NCI-H2107 (cell line): Measurements from ENCODE around the gene USP30.
"Not testable (repeated sequence)": the region's sequence is repeated elsewhere in the genome, so short reads cannot be mapped to it uniquely, and the experiment has no call there.

ENCODE experiments used
- DNase-seq: peaks from one replicate; lab custom pipeline; 2025; lab: John Stamatoyannopoulos, UW

USP30 gene

DNA sequence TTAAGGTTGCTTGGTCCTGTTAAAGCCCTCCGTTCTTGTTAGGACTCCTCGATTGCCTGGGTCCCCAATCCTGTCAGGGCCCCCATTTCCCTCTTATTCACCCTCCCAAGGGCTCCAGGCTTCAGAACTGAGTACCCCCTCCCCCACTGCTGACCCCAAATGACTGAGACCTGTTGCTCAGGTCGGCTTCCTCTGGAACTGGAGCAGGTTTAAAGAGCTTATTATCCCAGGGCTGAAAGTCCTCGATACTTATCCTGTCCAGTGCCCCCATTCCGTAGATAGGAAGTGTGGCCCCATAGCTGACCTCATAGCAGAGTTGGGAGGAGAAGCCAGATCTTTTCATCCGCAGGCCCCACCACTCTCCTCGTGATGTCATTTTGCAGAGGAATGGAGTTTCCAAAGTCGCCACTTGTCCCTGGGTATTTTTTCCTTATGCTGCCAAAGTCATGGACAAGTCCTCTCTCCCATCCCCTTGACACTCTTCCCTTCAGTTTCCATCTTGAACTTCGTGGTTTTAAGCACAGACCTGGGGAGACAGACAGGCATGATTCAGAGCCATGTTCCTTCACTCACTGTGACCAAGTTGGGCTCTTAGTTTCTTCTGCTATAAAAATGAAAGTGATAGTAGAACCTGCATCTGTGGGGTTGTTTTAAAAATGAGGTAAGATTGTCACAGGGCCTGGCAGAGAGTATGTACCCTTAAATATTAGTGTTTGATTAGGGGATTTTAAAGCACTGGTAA, 1.2 kb downstream of the USP30 start:
- no peak for DNase-seq

DNA sequence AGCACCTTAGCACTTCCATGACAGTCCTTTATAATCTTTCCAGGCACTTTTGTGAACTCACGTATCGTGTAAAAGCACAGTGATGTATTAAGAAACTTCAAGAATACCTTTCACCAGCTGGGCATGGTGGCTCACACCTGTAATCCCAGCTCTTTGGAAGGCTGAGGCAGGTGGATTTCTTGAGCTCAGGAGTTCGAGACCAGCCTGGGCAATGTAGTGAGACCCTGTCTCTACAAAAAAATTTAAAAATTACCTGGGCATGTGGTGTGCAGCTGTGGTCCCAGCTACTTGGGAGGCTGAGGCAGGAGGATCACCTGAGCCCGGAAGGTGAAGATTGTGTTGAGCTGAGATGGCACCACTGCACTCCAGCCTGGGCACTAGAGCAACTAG, 1.7 kb downstream of the USP30 start:
- not testable (repeated sequence) for DNase-seq

DNA sequence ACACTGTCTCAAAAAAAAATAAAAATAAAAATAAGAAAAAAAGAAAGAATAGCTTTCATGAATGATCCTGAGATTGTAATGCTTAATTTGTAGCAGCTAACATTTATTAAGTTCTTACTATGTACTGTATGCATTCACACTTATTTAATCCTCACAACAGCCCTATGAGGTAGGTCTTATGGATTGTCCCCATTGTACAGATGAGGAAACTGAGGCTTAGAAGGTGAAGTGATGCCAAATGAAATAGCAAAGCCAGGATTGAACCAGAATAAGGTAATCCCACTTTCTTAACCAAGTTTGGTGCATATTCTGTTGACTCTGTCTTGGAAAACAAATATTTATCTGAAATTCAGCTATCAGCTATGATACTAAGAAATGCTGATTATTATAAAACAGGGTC, 2.1 kb downstream of the USP30 start:
- DNase-seq, result no peak

DNA sequence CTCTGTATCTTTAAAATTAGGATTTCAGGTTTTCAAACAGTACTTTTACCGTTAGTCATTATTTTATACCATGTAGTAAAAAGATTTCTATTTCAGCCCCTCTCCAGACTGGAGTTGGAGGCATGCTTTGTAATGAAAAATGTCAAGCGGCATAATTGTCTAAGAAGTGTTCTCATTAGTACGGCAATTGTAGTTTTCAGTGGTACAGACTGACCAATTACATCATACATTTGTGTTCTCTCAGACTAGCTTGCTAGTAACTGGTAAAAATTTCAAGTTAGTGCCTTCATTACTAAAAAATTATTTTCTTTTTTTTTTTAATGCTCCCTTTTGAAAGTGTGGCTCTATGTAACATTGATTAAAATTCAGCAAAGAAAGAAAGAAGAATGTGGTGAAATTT, 4.5 kb downstream of the USP30 start:
- no peak for DNase-seq

DNA sequence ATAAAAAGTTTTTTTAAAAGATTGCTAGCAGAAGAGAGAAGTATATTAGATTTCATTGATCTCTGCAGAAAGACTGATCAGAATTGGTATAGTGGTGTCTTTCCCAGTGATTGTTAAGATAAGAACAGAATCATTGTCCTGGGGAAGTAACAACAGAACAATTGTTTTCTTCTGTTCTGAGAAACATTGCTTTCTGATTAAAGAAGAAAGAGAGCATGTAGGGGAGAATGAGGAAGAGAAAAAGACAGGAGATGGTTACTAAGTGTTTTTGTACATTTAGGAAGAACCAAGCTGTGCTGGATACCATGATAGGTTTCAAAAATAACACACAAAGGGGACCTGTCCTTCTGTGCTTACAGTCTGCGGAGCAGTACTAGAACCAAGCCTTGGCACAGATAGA, 5.0 kb downstream of the USP30 start:
- DNase-seq, result no peak

DNA sequence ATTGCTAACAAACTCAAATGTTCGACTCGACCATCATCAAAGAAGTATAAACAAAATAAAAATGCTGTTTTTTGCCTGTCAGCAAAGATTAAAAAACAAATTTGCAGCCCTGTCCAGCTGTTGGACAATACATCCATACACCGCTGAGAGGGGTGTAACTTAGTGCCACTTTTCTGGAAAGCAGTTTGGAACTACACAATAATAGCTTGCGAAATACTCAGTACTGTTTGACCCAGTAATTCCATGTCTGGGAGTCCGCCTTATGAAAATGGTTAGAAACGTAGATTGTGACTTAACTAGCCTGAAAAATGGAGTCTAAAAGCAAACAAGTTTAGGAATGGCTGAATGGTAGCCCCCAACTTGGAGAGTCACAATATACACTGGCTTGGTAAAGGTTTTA, 6.4 kb downstream of the USP30 start:
- DNase-seq, result no peak

DNA sequence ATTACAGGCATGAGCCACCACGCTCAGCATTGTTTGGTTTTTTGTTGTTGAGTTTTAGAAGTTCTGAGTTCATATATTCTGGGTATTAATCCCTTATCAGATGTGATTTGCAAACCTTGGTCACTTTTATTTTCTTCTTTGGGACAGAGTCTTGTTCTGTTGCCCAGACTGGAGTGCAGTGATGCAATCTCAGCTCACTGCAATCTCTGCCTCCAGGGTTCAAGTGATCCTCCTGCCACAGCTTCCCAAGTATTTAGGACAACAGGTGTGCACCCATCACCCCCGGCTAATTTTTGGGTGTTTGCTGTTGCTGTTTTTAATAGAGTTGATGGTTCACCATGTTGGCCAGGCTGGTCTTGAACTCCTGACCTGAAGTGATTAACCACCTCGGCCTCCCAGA, 11.8 kb downstream of the USP30 start:
- DNase-seq, result no peak

DNA sequence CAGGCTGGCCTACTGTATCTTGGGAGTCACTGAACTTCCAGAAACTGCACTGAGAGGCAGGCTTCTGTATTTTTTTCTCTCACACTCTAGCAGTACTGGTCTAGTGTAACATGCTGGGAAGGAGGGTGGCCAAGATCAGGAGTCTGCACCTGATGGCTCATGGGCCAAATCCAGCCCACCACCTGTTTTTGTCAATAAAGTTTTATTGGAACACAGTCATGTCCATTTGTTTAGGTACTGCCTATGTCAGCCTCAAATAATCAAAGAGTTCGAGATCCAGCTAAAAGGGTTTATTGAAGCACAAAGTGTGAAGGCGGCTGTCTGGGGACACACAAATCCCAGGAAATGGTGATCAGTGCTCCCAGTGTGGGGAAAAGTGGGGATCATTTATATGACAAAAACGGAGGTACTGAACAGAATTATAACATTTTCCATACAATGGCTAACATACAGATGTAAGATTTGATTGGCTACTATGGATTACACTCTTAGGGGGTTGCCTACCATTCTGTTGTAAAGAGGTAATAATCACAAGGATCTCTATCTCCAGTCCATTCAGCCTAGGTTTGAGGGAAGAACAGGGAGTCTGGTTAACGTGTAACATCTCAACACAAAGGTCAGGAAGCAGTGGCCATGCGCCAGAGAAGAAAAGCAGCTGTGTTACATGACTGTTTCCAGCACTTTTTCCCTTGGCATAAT, 12.9 kb downstream of the USP30 start:
- no peak for DNase-seq

DNA sequence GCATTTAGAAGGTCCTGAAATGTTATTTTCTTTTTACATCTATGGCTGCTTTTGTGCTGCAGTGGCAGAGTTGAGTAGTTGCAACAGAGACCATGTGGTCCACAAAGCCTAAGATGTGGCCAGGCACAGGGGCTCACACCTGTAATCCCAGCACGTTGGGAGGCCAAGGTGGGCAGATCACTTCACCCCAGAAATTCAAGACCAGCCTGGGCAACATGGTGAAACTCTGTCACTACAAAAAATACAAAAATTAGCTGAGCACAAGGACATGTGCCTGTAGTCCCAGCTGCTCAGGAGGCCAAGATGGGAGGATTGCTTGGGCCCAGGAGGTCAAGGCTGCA, 13.4 kb downstream of the USP30 start:
- no peak for DNase-seq

DNA sequence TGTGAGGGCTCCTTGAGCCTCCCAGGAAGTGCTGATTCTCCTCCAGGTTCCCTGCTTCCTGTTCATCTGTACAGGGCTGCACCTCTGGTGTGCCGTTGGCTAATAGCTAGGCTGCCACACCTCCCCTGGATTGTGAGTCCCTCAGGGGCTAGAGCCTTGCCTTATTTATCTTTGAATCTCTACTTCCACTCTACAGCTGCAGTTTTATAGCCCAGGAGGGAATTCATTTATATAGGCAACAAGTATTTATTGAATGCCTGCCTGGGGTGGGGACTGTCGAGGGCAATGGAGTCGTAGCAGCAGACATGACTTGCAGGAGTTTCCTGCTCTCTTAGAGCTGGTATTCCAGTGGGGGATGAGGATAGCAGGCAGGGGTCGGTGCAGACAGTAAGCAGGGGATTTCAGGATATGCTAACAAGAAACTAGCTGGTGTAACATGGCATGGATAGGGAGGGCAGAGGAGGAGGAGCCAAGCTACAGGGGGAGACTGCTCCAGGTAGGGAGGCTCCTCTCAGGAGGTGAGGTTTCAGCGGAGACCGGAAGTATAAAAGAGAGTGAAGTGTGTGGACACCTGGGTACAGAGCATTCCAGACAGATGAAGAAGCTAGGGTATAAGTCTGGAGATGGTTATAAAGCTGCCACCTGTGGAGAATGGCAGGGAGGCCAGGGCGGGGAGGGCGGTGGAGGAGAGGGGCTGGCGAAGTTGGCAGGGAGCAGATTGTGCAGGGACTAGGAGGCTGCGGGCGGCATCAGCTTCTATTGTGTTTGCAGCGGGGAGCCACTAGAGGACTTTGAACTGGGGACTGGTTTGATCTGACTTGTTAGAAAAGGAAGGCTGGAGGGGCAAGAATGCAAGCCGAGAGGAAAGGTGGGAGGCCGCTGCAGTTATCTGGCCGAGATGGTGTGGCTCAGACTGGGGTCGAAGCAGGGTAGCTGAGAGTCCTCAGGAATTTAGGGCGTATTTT, 17.2 kb downstream of the USP30 start:
- DNase-seq, result peak; percentile 43

DNA sequence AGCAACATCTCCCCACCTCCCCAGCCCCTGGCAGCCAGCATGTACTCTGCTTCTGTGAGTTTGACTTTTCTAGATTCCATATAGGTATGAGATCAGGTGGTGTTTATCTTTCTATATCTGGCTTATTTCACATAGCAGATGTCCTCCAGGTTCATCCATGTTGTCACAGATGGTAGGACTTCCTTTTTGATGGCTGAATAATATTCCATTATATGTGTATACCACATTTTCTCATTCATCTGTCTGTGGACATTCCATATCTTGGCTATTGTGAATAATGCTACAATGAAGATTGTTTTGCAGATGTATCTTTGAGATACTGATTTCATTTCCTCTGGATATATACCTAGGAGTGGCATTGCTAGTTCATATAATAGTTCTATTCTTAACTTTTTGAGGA, 22.5 kb downstream of the USP30 start:
- DNase-seq, result no peak

DNA sequence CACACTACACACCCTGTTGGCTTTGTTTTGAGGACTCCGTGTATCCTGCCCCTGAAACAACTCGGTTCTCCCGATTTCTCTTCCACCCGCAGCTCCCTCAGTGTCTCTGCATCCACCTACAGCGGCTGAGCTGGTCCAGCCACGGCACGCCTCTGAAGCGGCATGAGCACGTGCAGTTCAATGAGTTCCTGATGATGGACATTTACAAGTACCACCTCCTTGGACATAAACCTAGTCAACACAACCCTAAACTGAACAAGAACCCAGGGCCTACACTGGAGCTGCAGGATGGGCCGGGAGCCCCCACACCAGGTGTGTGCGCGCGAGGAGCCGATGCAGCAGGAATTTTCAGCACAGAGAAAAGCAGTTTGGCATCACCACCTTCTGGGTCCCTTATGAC, 30.4 kb downstream of the USP30 start:
- no peak for DNase-seq

DNA sequence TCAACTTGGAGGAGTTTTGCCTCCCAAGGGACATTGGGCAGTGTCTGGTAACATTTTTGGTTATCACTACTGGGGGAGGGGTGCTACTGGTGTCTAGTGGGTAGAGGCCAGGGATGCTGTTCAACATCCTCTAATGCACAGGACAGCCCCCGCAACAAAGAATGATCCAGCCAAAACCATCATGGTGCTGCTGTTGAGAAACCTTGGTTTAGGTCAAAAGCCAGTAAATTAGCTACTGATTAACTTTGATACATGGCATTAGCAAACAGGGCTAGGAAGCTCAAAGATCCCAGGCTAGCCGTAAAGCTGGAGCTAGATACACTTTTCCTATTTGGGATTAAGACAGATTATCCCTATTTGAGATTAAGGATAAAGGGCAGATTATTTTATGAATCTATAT, 32.0 kb downstream of the USP30 start:
- DNase-seq, result no peak

DNA sequence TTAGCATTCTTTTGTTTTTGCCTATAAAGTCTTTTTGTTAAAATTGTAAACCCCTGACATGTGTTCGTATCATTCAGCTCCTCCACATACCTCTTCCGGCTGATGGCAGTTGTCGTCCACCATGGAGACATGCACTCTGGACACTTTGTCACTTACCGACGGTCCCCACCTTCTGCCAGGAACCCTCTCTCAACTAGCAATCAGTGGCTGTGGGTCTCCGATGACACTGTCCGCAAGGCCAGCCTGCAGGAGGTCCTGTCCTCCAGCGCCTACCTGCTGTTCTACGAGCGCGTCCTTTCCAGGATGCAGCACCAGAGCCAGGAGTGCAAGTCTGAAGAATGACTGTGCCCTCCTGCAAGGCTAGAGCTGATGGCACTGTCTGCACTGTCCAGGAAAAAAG, 33.2 kb downstream of the USP30 start:
- DNase-seq, result no peak

DNA sequence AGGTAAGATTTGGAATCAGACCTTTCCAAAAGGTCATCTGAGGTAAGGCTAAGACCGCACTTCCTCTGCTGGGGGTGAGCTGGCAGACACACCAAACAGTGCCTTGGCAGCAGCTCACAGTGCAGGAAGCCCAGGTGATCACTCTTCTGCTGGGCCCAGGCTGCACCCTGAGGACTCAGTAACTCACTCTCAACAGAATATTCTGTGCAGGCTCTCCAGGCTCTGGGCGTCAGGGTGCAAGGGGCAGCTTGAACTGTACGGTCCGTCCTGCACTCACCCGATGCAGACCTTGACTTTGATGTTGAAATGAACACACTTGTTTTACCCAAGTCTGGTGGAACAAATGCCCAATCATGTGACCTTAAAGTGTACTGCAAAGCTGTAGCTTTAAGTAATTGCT, 34.9 kb downstream of the USP30 start:
- DNase-seq, result no peak

DNA sequence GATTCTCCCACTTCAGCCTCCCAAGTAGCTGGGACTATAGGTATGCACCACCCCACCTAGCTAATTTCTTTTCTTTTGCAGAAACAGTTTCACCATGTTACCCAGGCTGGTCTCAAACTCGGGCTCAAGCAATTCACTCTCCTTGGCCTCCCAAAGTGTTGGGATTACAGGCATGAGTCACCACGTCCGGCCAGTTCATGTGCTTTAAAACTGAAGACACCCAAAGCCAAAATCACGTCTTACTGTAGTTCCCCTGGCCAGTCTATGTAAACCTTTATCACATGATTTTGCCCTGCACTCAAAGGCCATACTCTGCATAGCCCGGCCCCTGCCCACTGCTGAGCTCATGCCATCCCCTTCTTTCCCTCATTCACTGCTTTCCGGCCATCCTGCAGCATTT, 36.4 kb downstream of the USP30 start:
- no peak for DNase-seq

DNA sequence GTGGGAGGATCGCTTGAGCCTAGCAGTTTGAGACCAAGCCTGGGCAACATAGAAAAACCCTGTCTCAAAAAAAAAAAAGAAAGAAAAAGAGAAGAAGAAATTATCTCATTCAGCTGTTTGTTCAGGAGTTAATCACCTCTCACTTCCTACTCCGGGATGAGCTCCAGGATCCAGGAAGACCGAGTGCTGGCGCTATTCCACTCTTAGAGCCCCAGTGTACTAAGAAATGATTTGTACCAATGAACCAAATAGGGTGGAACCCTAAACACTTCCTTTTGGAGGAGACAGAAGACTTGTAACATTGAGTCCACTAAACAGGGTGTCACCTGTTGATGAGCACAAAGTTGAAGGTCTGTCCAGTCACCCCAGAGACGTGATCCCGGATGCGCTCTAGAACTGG, 37.3 kb downstream of the USP30 start:
- no peak for DNase-seq

DNA sequence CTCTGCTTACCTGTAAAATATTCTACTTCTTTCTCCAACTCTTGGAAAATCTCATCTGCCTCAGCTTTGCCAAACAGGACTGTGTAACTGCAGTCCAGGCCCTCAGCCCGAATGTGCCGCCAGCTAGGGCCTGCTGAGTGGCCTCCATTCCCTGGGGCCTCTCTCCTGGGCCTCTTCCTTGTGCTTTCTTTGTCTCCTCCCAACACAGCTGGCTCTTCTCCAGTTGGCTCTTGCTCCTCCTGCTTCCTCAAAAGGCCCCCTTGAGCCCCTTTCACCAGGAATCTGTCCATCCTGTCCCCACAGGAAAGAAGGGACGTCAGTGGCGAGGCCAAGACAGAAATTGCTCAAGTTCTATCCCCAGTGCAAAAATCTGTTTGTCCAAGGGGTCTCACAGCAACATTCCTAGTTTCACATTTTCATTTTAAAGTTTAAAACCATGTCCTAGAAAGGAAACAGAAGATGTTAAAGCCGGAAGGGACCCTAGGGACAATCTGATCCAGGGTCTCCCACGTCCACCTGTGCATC, 40.2 kb downstream of the USP30 start:
- DNase-seq, result no peak

DNA sequence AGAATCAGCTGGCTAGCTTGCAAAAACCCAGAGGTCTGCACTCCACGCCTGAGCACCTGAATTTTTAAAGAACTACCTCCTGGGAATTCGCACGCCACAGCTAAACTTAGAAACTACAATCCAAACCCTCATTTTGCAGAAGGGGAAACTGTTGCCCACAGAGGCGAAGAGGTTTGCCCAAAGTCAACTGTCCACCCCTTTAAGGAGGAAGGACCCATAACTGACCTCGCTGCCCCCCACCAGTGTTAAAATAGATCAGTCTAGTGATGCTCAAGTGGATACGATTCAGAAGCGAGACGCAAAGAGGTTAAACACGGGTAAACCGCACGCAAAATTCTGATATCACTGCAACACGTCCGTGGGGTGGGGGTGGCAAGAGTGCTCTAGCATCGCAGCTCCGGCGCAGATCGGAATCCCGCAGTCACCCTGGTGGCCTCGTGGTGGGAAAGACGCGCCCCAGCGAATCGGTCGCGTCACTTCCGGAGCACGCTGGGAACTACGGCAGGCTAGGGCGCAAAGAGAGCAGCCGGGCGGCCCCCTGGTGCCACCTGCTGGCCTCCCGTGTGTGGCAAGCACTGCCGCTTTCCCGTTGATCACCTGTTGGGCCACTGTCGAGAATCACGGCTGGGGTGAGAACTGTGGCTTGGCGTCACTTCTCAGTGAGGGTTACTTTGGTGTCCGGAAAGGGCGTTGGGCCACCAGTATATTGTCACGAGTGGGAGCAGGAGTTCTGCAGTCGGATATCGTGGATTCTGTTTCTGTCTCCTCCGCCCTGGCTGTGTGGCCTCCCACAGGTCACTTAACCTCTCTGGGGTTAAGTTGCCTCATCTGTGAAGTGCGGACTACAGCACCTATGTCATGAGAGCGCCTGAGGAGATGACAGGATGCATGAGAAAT, 40.9 kb downstream of the USP30 start, which contains the start of gene ALKBH2:
Gene ALKBH2, minus strand, starts transcription at position 451 of the 897 bp plus-strand sequence. CDS start 686 bp downstream, outside the sequence.
- DNase-seq, result peak; percentile 91

DNA sequence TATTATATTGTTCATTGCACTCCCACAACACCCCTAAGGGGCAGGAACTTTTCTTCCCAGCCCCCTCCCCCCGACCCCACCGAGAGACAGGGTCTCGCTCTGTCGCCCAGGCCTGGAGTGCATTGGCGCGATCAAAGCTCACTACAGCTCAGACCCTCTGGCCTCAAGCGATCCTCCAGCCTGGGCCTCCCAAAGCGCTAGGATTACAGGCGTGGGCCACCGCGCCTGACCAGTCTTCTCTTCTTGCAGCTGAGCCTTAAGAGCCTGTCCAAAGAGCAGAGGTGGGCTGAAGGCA, 44.7 kb downstream of the USP30 start:
- no peak for DNase-seq

DNA sequence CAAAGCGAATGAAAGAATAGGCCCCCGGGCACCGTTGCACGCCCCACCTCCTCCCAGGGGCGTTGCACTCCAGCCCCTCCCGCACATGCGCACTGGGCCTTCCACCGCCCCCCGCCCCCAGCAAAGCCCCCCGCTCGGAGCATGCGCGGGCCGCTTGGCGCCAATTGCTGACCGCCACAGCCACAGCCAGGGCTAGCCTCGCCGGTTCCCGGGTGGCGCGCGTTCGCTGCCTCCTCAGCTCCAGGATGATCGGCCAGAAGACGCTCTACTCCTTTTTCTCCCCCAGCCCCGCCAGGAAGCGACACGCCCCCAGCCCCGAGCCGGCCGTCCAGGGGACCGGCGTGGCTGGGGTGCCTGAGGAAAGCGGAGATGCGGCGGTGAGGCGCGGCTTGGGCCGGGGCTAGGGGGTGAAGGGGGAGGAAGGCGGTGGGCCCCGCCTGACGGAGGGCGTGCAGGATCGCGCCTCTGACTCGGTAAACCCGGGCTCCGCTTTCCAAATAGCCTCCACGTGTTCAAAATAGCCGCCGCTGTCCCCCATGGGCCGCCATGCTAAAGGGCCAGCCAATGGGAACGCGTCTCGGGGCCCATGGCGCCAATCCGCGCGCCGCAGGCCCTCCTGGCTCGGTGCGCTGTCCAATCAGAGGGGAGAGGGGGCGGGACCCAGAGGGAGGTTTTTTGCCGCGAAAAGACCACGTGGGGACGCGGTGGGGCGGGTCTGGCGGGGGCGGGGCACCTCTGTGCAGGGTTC, 45.2 kb downstream of the USP30 start, which contains the start of gene UNG:
Gene UNG, plus strand, starts transcription at position 163 of the 748 bp plus-strand sequence. Its CDS starts 83 bp downstream, at position 246.
- peak; percentile 96 for DNase-seq
